HEK293T (cell line): ENCODE data around the gene CRNKL1.

ENCODE experiments used
- ARNT ChIP-seq: fragments of 450-650 bp; IDR thresholded peaks from 2 replicates; pipeline ENCODE4 v1.6.1; 2017; ENCODE audit warnings: mild to moderate bottlenecking
- BHLHE40 ChIP-seq: fragments of 450-650 bp; IDR thresholded peaks from 2 replicates; pipeline ENCODE4 v1.6.1; 2016; ENCODE audit warnings: mild to moderate bottlenecking, moderate library complexity, borderline replicate concordance
- ELF4 ChIP-seq: fragments of 450-650 bp; IDR thresholded peaks from 2 replicates; pipeline ENCODE4 v1.6.1; 2017; ENCODE audit warnings: antibody characterized with exemption
- FOXA1 ChIP-seq: fragments of 450-650 bp; IDR thresholded peaks from 2 replicates; pipeline ENCODE4 v1.6.1; 2016; ENCODE audit warnings: mild to moderate bottlenecking
- FOXK2 ChIP-seq: fragments of 450-650 bp; IDR thresholded peaks from 2 replicates; pipeline ENCODE4 v1.6.1; 2016; ENCODE audit warnings: mild to moderate bottlenecking
- FOXM1 ChIP-seq: fragments of 450-650 bp; IDR thresholded peaks from 2 replicates; pipeline ENCODE4 v1.6.1; 2017; ENCODE audit warnings: mild to moderate bottlenecking, borderline replicate concordance
- HDGF ChIP-seq: fragments of 450-650 bp; IDR thresholded peaks from 2 replicates; pipeline ENCODE4 v1.6.1; 2017; ENCODE audit warnings: antibody characterized with exemption, borderline replicate concordance
- L3MBTL2 ChIP-seq: fragments of 450-650 bp; conservative IDR thresholded peaks from 2 replicates; pipeline ENCODE4 v1.6.1; 2016; ENCODE audit warnings: mild to moderate bottlenecking
- SP1 ChIP-seq: fragments of 450-650 bp; IDR thresholded peaks from 2 replicates; pipeline ENCODE4 v1.6.1; 2017
- SUZ12 ChIP-seq: fragments of 450-650 bp; IDR thresholded peaks from 2 replicates; pipeline ENCODE4 v1.6.1; 2016; ENCODE audit warnings: mild to moderate bottlenecking

- TF ChIP-seq BHLHE40 (no peak), FOXM1 (no peak), ELF4 (no peak), HDGF (no peak), ARNT (no peak), SP1 (no peak), FOXK2 (no peak), FOXA1 (no peak), SUZ12 (no peak), L3MBTL2 (no peak)
Measured at GRCh38 chr20:20037960-20038359, 14.3 kb downstream of the CRNKL1 start.
